Fibroblast of upper back skin (primary cell): ENCODE results near the gene ACSS2.
A peak's percentile ranks its signal among the peaks of the same experiment; 100 is the strongest.

Experiments used
- DNase-seq: peaks from one replicate; pipeline ENCODE4 v3.0.0-alpha.2; 2013

Gene ACSS2

DNA sequence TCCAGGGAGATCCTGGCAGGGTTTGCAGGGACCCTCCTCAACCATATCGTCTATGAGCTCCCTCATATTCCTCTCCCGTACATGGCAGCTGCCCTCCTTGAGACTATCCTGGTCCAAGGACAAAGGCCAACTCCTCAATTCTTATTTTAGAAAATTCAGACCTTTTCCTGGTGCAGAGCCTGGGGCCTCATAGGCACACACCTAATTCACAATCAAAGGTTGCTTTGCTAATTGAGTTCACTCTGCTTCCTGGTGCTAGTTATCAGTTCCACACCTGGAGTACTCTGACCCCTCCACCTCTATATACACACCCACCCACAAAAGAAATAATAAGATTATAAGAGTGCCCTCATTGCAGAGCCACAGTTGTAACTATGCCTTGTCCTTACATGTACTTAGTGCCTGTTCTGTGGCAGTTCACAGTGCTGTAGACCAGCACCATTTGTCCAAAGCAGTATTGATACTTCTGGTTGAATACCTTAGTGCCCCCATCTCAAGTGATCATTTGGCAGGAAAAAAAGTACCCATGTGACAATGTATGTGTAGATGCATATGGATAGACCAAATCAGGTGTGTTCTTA is 40.5 kb downstream of the ACSS2 start:
- DNase-seq: no peak

DNA sequence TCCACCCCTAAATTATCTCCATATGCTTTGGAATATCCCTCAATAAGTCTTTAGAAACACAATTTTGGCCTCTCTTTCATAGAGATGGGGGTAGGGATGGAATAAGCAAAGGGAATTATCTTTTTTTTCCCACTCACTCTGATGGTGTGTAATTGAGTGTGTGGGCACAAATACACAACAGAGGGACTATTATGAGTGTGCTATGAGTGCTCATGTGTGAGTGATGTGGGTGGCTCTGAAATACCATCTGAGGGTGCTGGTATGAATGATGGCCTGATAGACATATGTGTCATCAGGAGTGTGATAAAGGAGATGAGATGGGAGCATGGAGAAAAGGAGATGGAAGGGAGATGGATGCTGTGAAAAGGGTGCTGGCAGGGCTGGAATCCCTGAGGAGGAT is 43.6 kb downstream of the ACSS2 start:
- no peak for DNase-seq

DNA sequence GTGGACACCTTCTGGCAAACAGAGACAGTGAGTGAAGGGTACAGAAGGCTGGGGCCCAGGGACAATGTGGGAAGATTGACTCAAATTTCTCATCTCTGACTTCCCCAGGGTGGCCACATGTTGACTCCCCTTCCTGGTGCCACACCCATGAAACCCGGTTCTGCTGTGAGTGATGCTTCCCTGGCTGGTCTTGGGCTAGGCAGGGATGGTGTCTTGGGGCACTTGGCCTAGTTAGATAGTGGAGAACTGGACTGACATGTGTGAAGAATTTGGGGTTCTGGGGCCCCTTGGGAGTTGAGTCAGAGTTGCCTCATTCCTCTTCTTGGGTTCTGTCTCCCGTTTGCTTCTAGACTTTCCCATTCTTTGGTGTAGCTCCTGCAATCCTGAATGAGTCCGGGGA is 45.0 kb downstream of the ACSS2 start:
- DNase-seq: no peak

DNA sequence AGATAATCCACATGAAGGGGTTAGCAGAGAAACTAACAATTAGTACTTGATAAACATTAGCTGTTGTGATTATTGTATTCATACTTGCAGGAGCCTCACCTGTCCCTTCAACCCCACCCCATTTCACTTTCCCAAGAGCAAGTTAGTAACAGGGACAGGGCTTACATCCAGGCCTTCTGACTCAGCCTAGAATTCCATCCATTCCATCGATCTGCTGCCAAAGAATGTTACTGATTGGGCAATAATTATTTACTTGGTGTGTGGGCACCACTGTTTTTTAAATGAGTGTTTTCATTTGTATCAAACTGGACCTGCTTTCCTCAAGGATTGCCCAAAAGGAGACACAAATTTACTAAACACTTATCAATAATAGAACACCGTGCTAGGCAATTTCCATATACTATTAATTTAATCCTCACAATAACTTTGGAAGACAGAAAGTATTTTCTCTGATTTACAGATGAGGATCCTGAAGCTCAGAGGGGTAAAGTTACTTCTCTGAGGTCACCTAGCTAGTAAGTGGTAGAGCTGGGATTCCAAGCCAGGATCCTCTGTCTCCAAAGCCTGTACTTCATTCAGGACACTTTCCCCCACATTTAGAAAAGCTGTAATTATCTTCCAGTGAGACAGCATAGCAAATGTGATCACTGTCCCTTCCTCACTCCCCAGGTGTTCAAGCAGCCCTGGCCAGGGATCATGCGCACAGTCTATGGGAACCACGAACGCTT is 46.4 kb downstream of the ACSS2 start:
- peak; percentile 77 for DNase-seq

DNA sequence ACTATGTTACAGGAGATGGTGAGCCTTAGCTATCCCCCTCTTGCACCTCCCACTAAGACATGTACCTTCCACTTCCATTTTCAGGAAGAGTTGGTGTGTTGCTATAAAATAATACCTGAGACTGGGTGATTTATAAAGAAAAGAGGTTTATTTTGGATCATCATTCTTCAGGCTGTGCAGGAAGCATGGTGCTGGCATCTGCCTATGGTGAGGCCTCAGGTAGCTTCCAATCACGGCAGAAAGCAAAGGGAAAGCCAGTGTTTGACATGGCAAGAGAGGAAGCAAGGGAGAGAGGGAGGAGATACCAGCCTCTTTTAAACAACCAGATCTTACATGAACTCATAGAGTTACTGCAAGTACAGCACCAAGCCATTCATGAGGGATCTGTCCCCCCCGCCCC is 47.0 kb downstream of the ACSS2 start:
- DNase-seq: no peak

DNA sequence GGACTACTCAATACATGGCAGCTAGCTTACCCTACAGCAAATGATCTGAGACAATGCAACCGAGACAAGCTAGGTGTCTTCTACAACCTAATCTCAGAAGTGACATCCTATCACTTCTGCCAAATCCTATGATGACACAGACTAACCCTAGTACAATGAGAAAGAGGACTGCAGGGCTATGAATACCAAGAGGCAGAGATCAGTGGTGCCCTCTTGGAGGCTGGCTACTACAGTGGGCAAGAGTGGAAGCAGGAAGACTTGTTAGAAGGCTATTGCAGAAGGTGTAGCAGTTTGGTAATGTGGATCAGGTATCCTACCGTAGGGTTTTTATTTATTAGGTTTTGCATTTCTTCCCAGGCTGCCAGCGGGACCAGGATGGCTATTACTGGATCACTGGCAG is 48.9 kb downstream of the ACSS2 start:
- DNase-seq: no peak

DNA sequence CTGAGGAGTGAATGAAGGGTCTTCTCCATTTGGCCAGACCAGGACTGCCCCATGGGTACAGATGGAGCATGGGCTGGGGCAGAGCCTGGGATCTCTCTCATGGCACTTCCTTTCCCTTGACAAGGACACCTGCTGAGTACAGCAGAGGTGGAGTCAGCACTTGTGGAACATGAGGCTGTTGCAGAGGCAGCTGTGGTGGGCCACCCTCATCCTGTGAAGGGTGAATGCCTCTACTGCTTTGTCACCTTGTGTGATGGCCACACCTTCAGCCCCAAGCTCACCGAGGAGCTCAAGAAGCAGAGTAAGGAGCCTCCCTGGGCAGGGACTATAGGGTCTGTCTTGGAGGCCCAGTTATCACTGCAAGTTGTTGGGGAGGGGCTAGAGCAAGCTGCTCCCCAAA is 49.6 kb downstream of the ACSS2 start:
- DNase-seq: no peak

DNA sequence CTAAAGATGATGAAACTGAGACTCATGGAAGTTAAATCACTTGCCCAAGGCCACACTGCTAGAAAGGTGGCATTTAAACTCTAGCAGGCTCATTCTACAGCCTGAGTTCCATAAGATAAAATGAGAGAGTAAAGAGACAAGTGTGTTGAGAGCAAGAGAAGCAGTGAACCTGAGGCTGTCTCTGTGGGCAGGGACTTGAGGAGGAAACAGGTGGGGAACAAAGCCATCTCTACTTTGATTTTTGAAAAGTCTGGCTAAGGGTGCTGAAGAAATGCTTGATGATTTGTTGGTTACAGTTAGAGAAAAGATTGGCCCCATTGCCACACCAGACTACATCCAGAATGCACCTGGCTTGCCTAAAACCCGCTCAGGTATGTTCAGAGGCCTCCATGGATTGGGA is 50.2 kb downstream of the ACSS2 start:
- DNase-seq: no peak

DNA sequence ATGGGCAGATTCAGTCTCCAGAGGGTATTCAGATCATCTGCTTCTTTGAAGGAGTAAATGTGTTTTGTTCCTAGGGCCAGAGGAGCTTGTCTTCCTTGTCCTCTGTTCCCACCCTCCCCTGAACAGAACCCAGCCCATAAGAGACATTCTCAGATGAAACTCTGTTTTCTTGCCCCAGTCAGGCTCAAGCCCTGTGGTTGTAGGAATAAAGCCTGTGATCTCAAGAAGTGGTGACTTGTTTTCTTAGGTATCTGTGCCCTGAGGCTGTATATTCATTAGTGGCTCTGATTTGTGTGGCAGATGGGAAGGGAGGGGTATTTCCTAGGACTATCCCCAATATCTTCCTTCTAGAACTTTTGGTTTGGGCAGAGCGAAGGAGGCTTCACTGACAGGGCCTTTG is 51.3 kb downstream of the ACSS2 start:
- no peak for DNase-seq

DNA sequence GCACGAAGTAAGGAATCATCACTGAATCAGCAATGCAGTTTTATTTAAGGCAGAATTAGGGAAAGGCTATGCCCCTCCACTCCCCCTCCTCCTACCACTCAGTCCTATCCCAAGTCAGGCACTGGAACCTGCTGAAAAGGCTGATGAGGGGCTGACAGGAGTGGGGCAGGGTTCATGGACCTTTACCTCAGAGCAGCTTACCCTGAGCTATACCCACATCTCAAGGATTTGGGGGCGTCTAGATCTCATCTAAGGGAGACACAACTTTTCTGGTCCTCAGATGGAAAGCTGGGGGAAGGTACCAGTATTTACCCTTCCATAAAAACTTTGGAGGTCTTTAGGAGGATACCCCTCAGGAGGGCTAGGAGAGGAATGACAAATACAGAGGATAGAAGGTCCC is 52.0 kb downstream of the ACSS2 start:
- no peak for DNase-seq

DNA sequence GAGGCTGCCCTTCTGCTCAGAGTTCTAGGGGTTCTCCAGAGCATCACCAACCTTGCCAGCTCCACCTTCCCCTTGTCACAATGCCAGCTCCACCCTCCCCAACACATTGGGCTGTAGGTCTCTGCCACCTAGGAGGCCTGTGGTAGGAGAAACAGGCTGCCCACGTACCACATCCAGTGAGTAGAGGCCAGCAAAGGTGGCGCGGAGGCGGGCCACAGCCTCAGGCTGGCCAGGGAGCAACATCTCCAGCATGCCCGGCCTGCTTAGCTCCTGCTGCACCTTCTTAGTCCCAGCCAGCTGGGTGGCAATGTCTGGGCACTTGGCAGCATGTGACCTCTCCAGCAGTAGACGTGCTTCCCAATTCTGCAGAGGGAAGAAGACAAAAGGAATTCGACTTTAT is 55.4 kb downstream of the ACSS2 start:
- no peak for DNase-seq

DNA sequence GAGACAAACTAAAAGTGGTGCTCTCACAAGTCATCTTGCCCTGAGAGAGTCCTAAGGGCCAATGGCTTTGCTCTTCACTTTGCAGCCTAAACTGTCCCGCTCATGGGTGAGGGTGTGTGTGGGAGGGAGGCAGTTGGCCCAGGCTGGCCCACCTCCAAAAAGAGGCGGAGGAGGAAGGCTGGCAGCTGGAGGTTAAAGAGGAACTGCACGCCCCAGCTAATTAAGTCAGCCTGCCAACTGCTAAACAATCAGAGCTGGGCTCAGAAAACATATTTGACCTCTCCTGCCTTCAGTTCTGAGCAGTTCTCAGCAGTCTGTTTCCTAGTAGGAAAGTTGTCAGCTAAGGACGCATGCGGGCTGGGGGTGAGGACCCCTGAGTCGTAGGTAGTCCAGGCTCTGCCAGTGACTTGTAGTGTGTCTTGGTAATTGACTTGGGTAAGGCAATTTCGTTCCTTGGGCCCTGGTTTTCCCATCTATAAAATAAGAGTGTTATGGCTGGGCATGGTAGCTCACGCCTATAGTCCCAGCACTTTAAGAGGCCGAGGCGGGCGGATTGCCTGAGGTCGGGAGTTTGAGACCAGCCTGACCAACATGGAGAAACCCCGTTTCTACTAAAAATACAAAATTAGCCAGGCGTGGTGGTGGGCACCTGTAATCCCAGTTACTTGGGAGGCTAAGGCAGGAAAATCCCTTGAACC is 62.2 kb downstream of the ACSS2 start:
- no peak for DNase-seq

DNA sequence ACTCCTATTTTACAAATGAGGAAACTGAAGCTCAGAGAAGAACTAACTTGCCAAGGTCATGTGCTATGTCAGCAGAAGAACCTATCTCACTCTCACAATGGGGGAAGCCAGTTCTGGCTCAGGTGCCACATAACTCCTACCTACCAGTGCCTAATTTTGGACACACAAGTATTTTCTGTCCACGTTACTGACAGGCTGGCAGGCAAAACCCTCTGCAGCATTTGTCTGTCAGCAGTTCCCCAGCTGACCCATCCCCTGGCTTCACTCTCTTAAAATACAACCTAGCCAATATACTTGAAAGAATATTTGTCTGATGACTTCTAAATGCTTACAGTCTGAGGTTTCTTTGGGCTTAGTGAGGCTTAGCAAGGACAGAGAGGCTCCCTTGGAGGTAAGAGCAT is 63.7 kb downstream of the ACSS2 start:
- no peak for DNase-seq

DNA sequence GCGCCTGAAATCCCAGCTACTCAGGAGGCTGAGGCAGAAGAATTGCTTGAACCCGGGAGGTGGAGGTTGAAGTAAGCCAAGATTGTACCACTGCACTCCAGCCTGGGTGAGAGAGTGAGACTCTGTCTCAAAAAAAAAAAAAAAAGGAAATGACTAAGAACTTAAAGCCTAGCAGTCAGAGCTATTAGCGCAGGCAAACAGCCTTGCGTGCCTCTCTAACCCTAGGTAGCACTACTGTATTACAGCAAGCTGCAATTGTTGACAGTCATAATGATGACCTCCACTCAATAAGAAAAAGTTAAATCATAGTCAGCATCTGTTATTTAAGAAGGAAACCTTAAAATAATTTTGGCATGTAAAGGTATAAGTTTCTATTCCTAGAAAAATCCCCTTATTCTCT is 64.8 kb downstream of the ACSS2 start:
- no peak for DNase-seq

DNA sequence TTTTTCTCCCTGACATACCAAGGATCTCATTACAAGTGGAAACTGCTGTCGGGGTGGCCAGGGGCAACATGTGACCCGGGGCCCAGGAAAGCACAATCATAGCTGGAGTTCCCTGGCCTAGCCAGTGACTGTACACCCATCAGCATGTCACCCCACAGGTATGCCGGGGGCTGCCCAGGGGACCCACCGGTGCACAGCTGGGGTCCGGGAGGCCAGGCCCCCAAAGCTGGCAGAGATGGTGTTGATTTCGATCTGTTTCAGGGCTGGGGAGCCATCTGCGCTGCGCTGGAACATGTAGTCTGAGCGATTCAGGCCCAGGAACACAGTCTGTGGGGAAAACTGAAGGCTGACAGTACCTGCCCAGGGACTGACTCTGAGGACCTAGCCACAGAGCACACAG is 65.9 kb downstream of the ACSS2 start:
- no peak for DNase-seq

DNA sequence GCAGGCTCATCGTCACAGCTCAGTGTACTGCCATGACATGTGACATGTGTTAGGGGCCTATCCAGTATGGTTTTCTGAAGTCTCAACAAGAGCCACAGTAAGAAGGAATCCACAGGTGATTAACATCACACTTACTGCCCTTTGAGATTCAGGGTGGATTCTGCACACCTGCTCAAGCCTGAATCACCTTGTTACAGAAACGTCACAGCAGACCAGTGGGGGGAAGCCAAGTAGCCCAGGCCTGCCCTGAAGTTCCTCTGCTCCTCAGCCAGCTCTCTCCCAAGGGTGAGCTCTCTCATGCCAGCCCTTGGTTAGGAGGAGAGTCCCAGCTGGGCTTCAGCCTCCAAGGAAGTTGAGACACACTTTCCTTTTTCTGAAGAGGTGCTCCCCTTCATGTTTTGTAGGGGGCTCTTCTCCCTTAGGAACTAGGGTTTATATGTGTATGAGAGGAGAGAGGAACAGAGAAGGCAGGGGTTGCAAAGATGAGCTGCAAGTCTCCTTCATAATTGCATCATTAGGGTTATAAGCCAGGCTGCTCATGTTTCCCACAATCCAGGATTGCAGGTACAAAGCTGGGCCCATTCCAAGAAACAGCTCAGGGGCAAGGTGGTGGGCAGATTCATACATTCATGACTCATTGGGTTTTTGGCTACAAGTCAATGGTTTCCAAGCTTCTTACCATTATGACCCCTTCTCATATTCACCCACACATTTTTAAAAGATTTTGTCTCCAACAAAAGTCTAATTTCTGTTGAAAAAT is 67.6 kb downstream of the ACSS2 start:
- peak; percentile 53 for DNase-seq

DNA sequence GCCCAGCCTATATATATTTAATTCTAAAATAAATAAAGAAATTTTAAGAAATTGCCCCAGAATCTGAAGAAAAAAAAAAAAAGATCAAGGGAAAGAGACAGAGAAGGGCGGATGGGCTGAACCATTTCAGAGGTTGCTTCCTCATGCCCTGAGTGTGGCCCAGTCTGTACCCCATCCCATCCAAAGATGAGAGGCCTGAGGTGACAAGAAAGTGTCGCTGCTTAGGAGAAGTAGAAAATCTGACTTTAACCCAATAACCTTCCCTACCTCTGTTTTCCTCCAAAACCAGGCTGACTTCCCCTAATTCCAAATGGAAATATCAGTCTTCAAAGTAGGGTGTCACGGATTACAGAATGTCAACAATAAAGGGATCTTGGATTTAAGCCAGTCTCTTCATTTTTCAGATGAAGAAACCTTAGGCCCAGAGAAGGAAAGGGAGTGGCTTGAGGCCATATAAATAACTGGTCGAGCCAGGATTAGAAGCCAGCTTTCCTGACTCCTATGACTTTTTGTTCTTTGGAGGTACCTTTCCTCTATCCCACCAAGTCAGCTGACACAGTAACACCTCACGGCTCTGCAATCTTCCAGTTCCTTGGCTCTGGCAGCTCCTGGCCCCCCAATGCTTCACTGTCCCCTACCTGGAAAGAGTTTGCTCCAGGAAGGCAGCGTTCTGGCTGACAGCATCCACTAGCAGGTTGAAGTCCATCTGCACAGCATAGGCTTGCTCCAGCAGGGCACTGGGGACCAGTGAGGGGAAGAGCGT is 69.1 kb downstream of the ACSS2 start:
- no peak for DNase-seq

DNA sequence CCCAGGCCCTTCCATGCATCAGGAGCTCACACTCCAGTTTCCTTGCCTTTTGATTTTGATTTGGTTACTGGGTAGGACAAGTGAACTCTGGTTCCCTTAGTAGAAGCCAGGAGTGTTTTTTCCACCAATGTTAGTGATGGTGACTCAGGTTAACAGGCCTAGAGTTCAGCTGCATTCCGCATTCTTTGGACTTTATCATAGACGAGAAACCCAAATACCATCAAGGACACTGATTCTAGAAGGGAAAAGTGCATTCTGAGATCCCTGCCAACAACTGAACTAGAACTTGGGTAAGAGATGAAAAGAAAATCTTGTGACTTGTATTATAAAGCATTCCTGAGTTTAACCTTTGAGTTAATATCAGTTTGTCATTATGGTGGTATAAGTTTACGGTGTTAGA is 70.2 kb downstream of the ACSS2 start:
- DNase-seq: no peak

DNA sequence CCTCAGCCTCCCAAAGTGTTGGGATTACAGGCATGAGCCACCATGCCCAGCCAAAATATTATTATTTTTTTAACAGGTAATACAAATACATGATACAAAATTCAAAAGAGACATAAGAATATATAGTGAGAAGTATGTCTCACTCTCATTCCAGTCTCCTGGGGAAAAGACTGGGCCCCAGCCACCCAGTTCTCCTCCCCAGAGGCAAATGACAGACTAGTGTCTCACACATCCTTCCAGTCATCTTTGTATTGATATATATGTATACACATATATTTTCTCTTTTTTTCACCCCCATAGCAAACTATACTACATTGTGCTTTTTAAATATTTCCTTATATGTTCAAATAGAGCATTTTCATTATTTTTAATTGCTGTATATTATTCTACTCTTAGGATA is 70.9 kb downstream of the ACSS2 start:
- DNase-seq: no peak

DNA sequence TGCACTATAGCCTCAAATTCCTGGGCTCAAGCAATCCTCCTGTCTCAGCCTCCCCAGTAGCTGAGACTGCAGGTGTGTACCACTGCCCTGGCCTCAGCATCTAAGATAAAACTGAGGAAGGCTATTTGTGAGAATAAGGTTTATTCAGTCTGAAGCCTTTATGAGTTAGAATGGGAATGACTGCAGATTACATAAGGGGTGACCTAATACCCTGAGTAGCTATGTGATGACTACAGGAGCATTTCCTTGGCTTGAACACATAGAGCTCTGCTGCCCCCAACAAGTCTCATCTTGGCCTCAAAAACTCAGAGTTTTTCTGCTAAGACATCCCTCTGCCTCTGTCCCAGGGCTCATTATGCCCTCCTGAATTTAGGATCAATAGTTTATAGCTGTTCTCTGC is 71.6 kb downstream of the ACSS2 start:
- DNase-seq: peak; percentile 80

DNA sequence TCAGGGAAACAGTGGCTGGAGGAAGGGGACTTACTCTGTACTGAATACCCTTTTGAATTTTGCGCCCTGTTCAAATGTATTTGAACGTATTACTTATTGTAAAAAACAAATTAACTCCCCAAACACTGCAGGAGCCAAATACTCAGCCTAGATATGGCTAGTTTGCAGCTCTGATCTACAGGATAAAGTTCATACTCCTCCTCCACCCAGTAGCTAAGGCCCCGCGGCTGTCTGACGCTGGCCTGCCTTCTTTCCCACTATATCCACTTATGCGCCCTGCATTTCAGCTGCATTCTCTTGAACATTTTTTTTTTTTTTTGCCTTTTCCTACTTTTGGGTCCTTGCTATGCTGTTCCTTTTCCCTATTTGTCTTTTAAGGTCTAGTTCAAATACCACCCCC is 72.7 kb downstream of the ACSS2 start:
- DNase-seq: no peak

DNA sequence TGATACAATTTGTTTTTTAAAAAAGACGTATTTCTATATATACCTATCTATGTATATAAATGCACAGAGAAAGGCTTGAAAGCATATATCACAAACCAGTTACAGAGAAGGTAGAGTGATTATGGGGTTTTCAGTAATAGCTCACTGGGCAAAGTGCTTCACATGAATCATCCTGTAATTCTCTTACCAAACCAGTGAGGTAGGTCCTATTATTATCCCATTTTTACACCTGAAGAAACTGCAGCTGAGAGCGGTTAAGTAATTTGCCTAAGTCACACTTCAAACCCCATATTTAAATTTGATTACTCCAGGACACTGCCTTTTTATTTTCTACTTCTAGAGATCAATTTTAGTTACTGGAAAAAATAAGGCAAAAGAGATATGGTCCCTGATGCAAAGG is 74.8 kb downstream of the ACSS2 start:
- no peak for DNase-seq

DNA sequence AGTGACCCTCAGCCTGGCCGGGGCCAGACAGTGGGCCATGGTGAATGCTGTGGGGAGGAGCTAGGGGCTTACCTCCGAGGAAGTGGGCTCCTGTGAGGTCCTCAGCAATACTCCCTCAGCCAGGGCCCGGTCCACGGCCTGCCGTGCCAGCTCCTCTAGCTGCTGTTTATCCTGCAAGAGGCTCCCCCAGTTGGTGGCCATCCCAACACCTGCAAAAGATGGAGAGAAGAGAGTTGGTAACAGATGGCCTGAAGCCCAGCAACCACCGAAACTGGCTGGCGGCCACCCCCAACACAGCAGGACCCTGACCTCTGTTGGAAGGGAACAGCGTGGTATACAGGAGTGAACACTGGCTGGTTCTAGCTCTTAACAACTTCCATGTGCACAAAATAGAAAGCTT is 75.2 kb downstream of the ACSS2 start:
- no peak for DNase-seq
